ENCODE data around the gene FTH1.
"Not testable (repeated sequence)": the region's sequence is repeated elsewhere in the genome, so short reads cannot be mapped to it uniquely, and the experiment has no call there.

FTH1 gene

DNA sequence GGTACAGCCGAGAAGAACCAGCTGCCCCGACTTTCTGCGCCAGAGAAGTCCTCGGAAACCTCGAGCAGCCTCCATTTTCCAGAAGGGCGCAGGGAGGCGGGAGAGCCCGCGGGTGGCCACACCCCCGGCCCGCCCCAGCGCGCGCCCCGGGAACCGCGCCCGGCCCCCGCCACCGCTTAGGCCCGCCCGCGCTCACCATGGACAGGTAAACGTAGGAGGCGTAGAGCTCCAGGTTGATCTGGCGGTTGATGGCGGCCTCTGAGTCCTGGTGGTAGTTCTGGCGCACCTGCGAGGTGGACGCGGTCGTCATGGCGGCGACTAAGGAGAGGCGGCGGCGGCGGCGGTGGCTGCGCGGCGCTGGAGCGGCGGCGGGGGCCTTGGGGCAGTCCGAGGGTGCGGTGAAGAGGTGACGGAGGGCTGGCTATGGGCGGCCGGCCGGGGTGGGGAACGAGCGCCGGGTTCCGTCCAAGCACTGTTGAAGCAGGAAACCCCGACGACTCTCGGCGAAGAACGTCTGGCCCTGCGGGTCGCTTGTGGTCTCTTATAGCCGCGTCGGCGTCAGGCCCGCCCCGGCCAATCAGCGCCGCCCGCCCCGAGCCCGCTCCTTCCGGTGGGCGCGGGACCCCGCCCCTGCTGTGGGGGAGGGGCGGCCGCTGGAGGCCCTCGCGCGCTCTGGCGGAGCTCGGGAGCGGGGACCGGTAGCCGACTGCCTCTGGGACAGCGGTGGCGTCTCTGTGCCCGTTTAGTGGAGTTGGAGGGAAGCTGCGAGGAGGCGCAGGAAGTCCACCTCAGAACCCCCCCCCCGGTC, at the start of gene FTH1:
Gene FTH1, minus strand, starts transcription at position 519 of the 808 bp plus-strand sequence. Its CDS starts 209 bp downstream, at position 310.
- peak; percentile 89 for DNase-seq (ENCODE audit: low spot score)

- DNase-seq (ENCODE audit: low spot score), result no peak
These were observed 48.2 kb upstream of the FTH1 start for GRCh38 chr11:62015615-62016014.

- no peak for DNase-seq (ENCODE audit: low spot score)
These were observed 46.4 kb upstream of the FTH1 start for GRCh38 chr11:62013537-62014476.

- DNase-seq (ENCODE audit: low spot score), result no peak
These were observed 45.5 kb upstream of the FTH1 start for GRCh38 chr11:62012832-62013461.

- no peak for DNase-seq (ENCODE audit: low spot score)
These were observed 45.0 kb upstream of the FTH1 start for GRCh38 chr11:62012451-62012831.

DNA sequence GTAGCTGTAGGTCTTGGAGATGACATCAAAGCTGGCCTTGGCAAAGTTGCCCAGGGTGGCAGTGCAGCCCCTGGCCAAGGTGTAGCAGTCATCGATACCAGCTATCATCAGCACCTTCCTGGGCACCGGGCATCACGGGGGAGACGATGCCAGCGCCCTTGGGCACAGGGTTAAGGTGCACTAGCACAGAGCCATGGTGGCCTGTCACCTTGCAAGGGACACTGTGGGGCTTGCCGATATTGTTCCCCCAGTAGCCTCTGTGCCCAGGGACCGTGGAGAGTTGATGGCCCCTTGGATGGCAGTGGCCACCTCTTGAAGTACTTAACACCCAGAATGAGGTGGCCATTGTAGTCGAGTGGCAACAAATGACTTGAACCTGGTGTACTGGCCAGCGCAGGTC, 44.4 kb upstream of the FTH1 start:
- no peak for DNase-seq (ENCODE audit: low spot score)

DNA sequence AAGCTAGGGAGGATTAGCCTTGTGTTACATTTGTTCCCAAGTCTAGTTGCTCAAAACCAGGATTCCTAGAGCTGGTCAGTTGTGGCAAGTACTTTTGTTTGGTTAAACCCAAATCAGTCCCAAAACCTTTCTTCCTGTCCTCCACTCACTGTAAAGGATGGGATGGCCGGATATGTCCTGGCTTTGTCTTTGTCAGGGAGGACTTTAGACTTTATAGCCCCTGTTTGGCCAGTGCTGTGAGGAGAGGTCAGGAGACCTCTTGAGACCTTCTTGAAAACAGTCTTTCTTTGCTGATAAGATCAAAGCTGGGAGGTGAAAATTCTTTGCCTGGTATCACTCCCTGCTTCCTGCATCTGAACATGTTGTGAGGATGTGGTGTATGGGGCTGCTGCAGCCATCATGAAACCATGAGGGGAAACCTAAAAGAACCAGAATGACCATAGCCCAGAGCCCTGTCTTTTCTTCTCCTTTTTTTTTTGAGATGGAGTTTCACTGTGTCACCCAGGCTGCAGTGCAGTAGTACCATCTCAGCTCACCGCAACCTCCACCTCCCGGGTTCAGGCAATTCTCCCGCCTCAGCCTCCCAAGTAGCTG, 43.6 kb upstream of the FTH1 start:
- no peak for DNase-seq (ENCODE audit: low spot score)

GRCh38 chr11:62008193-62008592, 40.8 kb upstream of the FTH1 start:
- DNase-seq (ENCODE audit: low spot score), result no peak

DNA sequence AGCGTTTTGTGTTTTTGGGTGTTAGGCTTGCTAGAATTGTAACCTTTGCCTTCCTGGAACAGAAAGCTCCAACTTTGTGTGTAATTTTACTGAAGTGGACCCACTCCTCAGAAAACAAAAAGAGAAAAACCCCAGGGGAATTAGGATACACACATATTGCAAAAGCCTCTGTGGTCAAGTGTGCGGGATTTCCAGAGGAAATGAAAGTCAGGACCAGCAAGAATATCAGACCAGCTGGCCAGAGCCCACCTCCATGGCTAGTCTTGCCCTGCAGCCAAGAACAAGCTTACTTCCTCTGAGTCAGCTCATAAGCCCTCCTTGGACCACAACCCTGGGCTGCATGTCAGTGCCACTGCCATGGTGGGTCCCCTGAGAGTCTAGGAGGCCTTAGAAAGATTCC, 37.0 kb upstream of the FTH1 start:
- no peak for DNase-seq (ENCODE audit: low spot score)

GRCh38 chr11:62002283-62002682, 34.8 kb upstream of the FTH1 start:
- DNase-seq (ENCODE audit: low spot score), result not testable (repeated sequence)

DNA sequence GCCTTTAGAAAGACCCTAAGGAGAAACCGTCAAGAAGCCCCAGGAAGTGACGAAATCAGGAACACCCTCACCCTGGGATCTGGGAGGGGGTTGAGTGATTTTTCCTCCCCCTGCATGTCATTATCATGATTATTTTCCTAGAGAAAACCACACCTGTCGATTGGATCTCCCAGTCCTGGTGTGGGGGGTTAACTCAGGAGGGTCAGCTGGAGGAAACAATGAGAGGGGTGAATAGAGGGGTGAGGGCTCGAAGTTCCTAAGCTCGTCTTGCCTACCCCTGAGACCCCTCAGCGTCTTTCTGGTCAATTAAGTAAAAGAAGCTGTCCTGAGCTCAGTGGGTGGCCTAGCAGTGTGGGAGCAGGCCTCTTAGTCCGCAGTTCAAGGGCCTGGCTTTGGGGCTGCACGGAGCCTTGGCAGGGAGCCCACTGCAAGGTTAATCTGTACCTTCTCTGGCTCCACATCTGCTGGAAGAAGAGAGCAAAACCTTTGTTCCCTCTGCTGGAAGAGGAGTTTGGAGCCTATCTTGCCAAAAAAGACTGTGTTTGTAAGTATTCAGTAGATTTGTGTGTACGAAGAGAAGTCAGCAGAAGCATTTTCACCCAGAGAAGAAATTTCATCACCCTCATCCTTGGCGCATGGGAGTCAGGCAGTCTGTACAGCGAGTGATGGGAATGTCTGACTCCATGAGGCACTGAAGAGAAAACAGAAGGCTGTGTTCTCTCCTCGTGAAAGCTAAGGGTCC, 34.2 kb upstream of the FTH1 start:
- no peak for DNase-seq (ENCODE audit: low spot score)

- no peak for DNase-seq (ENCODE audit: low spot score)
These were observed 33.4 kb upstream of the FTH1 start for GRCh38 chr11:62000539-62001446.

- no peak for DNase-seq (ENCODE audit: low spot score)
These were observed 31.9 kb upstream of the FTH1 start for GRCh38 chr11:61999141-61999975.

DNA sequence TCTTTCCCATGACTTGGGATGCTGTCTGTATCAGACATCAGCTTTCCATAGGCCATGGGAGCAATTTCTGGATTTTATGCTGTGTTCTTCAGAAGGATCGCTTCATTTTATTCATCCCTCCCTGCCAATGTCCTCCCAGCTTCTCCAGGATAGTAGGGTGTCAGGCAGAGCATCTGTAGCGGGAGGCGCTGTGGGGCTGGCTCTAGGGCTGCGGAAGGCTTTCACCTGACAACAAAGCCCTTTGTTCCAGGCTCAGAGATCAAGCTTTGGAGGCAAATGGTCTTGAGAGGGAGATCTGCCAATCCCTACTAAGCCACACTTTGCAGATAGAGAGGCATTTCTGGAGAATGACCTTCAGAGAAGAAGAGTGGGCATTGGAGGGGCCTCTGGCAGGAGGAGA, 29.5 kb upstream of the FTH1 start:
- DNase-seq (ENCODE audit: low spot score), result no peak

DNA sequence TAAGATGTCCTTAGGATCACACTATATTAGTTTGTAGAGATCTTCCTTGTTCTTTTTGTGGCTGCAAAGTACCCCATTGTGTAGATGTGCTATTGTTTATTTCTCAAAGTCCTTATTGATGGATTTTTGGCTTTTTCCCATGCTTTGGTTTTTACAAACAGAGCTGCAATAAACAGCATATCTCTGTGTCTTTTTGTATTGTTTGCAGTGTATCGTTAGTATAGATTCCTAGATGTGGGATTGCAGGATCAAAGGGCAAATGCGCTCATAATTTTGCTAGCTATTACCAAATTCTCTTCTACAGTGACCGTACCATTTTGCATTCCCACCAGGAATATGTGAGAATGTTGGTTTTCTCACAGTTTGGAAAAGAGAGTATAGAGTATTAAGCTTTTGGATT, 27.5 kb upstream of the FTH1 start:
- no peak for DNase-seq (ENCODE audit: low spot score)

DNA sequence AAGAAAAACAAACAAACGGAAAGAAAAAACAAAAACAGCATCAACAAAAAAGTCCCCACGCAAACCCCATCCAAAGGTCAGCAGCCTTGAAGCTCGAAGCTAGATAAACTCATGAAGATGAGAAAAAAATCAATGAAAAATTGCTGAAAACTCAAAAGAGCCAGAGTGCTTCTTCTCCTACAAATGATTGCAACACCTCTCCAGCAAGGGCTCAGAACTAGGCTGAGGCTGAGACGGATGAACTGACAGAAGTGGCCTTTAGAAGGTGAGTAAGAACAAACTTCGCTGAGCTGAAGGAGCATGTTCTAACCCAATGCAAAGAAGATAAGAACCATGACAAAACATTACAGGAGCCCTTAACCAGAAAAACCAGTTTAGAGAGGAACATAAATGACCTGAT, 18.4 kb upstream of the FTH1 start:
- DNase-seq (ENCODE audit: low spot score), result no peak

GRCh38 chr11:61983419-61983818, 16.0 kb upstream of the FTH1 start:
- DNase-seq (ENCODE audit: low spot score), result no peak

- DNase-seq (ENCODE audit: low spot score), result no peak
These were observed 13.5 kb upstream of the FTH1 start for GRCh38 chr11:61980783-61981541.

Data from CD4-positive, alpha-beta T cell treated with Interleukin-6 at 100 ng/mL for 8 hours (primary cell).